Measurements from ENCODE around the gene EFCAB10.

EFCAB10 gene, protein sequence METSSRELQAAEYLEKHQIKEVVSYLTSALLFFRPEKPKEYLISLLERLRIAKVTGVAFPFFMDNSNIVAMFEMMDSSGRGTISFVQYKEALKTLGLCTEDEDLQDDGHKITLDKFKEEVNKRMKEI

DNA sequence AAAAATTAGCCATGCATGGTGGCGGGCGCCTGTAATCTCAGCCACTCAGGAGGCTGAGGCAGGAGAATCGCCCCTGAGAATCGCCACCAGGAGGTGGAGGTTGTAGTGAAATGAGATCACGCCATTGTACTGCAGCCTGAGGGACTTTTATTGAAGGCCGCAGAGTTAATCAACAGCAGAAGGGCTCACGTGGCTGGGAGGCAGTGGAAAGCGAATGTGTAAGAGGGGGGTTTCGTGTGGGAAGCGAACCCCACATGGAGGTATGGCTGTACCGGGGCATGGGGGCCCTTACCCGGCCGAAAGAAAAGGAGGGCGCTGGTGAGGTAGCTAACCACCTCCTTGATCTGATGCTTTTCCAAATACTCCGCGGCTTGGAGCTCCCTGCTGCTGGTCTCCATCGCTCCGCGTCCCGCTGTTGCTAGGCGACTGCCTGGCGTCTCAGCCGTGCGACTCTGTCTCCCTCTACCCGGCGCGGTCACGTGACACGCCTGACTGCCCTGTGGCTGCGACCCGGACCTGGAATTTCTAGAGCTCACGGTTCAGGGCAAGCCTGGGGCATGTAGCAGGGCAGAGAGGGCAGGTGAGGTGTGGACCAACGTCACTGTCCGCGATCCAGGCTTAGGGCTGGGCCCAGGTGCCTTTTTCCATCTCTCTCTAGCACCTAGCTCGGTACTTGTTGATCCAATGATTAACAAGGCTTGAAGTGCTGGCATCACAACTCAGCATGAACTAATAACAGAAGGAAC, at the start of gene EFCAB10:
Gene EFCAB10, minus strand, starts transcription at position 428 of the 746 bp plus-strand sequence. Its CDS starts 30 bp downstream, at position 398.
- DNase-seq (peak; percentile 67), ATAC-seq (peak; percentile 80)

DNA sequence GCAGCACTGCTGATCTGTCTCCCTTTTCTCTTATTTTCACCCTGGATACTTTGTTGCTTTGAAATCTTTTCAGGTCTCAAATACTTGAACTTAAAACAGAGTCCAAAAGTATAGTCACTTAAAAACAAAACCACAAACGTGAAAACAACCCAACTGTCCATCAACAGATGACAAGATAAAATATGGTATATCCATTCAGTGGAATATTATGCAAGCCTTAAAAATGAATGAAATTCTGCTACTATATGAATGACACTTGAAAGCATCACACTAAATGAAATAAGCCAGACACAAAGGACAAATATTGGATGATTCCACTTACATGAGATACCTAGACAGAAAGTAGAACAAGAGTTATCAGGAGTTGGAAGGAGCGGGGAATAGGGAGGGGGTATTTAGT, 44.7 kb upstream of the EFCAB10 start:
- no peak for DNase-seq
- ATAC-seq: no peak

DNA sequence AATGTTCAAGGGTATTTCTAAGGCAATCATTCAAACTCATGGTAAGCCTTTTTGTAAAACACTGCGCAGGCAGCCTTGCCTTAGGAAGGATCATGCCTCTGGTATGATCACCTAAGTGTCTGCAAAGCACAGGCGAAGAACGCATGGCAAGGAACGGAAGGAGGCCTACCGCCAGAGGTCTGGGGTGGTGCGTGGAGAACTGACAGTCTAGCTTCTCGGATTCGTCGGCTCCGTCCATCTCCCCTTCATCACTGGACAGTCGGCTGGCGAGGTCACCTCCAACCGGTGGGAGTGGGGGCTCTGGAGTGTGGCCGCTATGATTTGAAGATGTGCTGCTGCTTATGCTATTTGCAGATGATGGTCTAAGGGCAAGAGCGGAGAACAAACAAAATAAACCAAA, 42.6 kb upstream of the EFCAB10 start:
- ATAC-seq (no peak), DNase-seq (no peak)

DNA sequence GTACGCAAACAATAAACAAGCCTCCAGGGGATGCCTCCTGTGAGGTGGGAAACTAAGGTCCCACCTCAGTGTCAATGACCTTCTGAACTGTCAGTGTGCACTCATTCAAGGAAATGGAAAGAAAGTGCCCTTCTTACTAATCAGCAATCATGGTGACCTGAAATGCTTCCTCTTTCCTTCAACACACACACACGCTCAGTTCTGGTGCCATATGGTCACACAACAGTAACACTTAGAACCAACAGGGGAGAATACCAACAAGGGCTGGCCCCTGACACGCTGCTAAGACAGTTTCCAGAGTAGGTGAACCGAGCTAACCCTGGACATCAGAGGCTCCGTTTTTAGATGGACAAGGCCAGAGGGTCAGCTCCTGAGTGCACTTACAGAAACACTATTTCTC, 42.1 kb upstream of the EFCAB10 start:
- no peak for DNase-seq

DNA sequence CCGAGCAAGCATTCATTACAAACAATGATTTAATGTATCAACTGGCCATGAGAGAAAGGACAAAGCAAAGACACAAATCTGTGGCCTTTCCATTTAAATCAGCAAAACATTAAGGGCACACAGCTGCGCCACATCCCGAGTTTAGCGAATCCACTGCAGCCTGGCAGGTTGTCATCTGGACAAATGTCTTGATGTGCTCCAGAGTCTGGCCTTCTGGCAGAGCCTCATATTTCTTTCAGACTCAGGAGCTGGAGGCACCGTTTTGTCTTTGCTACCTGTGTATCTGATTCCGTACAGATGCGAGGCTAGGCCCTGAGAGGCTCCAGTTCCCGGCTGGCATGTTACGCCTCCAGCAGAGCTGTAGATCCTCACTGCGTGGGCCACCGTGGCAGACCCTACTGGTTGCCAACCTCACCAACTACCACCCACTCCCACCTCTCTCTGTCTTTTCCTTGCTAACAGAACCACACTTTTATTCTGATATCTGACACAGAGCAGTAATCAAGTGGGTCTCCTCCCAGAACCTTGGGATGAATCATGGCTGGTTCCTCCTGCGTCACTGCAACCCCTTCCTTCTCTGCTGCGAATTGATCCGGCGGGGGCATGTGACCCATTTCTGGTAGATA, 40.9 kb upstream of the EFCAB10 start:
- ATAC-seq (no peak), DNase-seq (no peak)

More for the DNA sequence above, 42.1 kb upstream of the EFCAB10 start:
- ATAC-seq: no peak

DNA sequence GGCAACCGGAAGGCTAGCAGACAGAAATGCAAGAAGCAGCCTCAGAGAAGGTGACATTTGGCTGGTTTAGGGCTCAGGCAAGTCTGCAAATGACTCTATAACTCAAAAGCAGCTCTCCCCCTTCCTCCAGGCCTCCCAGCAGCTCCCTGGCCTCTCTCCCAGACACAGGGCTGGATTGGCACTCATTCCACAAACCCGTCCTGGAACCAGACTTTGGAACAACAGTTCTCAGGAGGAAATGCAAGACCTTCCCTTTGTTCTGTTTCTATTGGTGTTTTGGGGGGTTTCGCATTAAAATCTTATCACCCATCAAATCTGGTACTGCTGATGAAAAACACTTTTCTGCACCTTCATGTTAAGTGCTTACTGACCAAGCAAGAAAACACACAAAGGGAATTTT, 40.3 kb upstream of the EFCAB10 start:
- DNase-seq: no peak
- ATAC-seq: no peak

DNA sequence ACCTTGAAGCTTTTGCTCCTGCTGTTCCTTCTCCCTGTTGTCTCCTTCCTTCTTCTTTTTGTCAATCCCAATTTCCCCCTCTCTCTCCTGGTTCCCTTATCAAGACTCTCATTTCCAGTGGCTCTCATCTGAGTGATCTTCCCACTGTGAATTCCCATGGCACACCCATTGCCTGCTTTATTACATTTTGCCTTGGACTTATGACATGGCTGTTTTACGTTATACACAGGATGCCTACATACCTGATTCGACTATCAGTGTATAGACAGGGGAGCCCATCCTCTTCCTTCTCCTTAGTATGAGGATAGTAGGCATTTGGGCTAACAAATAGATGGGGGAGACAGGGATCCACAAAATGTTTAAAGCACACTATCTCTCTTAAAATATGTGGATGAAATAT, 39.9 kb upstream of the EFCAB10 start:
- ATAC-seq (no peak), DNase-seq (no peak)

DNA sequence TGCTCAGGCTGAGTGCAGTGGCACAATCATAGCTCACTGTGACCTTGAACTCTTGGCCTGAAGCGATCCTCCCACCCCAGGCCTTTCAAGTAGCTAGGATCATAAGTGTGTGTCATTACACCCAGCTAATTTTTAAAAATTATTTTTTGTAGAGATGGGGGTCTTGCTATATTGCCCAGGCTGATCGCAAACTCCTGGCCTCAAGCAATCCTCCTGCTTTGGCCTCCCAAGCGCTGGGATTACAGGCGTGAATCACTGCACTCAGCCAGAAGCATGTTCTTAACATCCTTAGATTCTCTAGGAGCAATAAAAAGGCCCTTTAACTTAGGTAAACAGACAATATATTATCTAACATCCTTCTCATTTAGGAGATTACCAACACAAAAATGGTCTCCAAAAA, 38.3 kb upstream of the EFCAB10 start:
- ATAC-seq: no peak

DNA sequence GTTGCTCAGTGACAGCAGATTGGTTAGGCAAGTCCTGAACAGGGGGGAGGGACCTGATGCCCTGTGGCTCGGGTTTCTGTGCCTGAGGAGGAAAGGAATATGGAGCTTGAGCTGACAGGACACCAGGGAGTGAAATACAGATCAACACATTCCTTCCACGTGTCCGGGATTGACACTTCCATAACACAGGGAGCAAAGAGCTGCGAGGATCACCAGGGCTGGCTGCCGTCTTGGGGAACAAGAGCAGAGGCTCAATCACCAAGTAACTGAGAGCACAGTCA, 36.7 kb upstream of the EFCAB10 start:
- DNase-seq (no peak), ATAC-seq (no peak)

More for the DNA sequence above, 38.3 kb upstream of the EFCAB10 start:
- DNase-seq: no peak

DNA sequence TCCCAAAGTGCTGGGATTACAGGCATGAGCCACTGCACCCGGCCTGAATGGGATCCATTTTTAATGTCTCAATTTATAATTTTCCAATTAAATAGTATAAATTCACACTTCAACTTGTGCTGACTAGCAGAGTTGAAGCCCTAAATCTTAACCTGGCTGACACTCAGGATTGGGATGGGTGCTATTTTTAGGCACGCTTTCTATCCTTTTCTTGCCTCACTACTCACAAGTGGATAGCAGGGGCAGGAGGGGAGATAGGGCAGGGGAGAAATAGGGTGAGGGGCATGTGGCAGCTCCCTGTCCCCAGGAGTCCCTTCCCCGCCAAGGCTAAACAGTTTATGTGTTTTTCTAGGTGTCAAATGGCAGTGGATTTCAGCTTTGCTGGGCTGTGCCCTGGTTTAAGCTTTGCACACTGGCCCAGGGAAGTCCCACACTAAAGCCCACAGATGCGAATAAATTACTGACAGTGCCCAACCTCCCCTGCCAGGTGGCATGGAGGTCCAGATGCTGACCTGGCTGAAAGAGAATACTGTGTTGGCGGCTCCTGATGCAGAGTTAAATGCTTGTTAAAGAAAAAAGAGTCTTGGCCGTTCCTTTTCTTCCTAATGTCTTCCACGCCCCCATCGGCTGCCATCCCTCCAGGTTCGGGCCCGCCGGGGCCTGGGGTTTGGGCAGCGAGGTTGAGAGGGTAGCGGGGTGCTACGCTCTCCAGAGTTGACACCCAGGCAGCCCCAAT, 36.2 kb upstream of the EFCAB10 start:
- no peak for DNase-seq
- ATAC-seq: no peak

DNA sequence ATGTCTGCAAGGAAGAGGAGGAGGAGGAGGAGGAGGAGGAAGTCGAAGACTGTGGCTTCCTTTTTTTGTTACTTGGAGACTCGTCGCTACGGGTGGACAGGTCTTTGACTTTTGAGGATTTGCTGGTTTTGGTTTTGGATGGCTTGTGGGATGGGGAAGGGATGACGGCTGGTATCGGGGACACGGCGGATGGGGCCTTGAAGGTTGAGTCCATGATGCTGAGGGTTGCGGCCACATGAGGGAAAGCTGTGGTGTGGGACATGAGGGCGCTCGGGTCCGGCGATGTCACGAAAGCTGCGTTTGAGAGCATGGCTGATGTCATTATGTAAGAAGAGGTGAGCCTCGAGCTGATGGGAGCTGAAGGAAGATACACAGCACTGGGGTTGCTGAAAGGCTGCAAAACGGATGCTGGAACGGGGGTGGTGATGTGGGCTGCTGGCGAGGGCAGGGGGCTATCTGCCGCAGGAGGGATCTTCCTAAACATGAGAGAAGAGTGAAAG, 33.1 kb upstream of the EFCAB10 start:
- DNase-seq: no peak
- ATAC-seq: no peak

DNA sequence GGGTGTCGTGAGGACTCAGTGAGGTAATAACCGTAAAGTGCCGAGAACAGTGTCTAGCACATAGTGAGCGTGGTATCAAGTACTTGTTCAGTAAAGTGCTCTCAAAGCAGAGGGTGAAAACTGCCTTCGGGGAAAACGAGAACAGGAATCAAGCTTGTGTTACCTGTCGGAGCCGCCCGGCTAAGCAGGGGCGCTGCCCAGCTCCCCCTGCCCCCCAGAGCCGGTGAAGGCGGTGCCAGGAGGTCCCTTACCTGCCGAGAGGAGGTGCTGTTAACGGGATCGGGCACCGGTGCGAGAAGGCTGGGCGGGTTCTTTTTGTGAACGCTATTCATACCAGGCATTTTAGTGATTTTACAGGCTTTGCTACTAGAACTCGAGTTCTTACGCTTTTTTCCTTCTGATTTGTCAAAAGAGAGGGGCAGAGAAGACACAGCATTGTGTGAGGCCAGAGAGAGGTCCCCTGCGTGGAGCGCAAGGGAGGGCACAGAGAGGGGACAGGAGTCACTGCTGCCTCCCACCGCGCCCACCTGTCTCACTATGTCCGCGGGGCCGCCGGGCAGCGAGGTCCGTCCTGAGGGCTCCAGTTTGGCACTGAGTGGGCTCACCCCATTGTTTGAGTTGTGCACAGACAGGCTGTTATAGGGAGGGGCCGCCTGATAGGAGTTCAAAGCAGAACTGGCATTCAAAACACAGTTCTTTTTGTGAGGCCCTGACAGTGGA, 32.5 kb upstream of the EFCAB10 start:
- DNase-seq (no peak), ATAC-seq (no peak)

DNA sequence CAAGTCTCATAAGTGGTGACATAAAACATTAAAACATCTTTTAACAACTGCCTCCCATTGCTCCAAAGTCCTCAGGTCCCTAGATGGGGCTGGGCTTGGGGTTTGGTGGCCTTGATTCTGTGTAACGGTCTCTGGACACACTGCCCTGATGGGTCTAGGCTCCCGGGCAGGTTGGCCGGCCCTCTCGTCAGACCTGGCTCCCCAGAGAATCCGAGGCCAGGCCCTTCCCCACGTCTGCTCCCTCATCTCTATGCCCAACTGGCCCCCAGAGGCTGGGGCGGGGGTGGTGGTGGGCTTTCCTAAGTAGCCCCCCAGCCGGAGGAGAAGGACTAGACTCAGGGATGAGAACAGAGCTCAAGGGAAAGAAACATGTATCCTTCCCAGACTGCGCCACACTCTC, 31.5 kb upstream of the EFCAB10 start:
- no peak for DNase-seq
- ATAC-seq: no peak

DNA sequence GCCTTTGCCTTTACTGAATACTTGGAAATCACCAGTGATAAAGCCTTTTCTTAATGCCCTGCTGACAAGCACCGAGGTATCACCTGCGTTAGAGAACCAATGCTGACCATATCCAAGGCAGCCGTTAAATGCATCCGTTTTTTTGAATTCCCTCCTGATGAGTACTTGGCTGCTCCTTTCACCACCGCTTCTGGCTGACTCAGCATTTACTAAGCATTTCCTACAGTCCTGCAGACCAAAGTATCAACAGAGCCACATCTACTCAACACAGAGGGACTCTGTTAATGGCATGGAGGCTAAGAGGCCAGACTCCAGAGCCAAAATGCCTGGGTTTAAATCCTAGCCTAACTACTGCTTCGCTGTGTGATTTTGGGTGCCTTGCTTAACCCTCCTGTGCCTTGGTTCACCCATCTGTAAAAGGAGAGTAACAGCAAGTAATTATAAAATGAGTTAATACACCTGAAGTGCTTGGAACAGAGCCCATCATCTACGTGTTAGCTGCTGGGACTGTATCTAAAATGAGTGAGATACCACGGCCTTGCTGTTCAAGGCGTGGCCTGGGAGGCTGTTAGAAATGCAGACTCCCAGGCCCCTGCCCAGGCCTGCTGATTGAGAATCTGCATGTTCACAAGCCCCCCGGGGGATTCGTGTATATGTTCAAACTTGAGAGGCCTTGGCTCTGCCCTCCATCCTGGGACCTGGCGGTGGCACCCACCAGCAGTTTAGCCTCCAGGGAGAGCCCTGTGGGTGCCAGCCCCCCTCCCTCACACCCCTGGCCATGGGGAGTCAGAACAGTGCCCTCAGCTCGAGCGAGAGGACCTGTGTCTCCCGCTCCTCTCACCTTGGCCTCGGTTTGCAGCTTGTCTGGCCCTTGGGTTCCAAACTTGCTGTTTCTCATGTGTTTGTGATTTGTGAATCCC, 30.8 kb upstream of the EFCAB10 start:
- ATAC-seq: no peak
- DNase-seq: no peak

DNA sequence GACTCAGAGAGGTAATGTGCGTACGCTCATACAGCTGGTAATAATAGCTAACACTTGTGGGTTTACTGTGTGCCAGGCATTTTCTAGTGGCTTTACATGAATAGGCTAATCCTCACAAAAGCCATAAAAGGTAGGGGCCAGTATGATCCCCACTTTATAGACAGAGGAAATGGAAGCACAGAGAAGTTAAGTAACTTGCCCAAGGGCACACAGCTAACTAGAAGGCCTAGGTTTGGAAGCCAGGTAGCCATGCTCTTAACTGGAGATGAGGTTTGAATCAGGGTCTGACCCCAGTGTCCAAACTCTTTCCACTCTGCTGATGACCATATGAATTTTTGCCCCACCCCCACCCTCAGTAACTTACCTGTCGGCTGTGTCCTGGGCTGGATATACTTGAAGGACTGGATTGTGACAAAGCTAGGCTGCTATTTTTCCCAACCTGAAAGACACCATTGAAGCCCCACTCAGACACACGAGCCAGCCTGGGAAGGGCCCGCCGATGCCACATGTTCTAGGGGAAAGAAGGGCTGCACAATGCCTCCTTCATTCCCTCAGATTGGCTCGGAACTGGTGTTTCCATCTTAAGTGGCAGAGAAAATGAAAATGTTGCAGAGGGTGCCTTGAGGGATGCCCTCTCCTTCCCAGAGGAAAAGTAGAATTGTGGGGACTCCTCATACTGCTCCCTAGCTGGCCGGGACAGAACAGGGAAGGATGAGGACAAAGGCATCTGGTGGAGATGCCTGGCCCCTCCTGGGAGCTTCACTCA, 29.1 kb upstream of the EFCAB10 start:
- ATAC-seq (no peak), DNase-seq (no peak)

DNA sequence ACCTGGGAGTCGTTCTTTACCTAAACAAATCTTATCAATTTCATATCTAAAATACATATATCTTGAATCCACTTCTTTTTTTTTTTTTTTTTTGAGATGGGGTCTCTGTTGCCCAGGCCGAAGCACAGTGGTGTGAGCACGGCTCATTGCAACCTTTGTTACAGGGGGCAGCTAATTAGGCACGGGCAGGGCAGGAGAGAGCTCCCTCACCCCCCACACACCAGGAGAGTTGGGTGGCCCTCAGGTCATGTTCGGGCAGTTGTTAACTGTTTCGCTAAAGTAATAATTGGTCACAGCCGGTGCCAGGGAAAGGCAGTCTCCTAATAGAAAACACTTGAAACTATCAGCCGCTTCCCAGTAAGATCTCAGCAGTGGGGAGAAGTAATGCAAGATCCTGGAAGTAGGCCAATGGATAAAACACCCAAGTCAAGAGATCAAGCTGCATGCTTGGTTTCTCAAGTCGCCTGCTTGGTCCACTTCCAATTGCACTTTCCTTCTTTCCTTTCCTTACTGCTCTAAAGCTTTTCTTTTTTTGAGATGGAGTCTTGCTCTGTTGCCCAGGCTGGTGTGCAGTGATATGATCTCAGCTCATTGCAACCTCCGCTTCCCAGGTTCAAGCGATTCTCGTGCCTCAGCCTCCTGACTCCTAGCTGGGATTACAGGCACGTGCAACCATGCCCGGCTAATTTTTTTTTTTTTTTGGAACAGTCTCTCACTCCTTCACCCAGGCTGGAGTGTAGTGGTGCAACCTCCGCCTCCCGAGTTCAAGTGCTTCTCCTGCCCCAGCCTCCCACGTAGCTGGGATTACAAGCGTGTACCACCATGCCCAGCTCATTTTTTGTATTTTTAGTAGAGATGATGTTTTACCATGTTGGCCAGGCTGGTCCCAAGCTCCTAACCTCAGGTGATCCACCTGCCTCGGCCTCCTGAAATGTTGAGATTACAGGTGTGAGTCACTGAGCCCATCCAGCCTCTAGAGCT, 21.3 kb upstream of the EFCAB10 start:
- no peak for DNase-seq
- no peak for ATAC-seq

DNA sequence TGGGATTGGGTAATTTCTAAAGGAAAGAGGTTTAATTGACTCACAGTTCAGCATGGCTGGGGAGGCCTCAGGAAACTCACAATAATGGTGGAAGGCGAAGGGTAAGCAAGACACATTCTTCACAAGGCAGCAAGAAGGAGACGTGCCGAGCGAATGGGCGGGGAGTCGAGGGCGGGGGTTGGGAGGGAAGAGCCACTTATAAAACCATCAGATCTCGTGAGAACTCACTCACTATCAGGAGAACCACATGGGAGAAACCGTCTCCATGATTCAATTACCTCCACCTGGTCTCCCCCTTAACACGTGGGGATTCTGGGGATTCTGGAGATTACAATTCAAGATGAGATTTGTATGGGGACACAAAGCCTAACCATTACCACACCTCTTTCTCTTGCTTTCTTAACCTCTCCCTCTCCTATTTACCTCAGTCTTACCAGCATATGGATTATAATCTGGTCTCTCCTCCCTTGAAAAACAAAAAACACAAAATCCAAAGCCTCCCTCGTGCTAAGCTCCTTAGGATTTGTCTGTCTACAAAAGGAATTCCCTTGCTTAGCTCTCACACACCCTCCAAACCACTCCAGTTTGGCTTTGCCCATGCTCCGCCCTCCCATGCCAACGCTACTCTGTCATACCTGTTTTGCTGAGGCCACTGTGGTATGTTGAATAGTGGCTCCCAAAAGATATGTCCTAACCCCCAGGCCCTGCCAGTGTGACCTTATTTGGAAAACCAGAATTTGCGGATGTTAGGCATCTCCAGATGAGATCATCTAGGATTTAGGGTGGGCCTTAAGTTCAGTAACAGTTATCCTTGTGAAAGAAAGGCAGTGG, 19.6 kb upstream of the EFCAB10 start:
- no peak for DNase-seq
- no peak for ATAC-seq

DNA sequence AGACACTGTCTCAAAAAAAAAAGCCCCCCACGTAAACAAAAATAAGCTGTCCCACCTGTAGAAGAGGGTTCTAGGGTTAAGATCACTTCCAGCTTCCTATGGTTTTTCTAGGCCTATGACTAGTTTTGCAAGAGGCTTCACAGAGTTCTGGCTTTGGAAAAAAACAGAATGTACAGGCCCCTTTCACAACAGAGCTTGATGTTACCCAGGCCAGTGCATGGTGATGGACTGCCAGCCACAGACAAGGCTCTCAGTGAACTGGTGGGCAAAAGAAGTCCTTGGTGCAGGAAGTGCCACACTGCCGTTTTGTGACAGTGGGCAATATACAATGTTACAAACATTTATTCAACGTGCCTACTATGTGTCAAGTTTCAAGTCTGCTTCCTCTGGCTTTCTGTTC, 18.3 kb upstream of the EFCAB10 start:
- no peak for DNase-seq
- no peak for ATAC-seq

All from stimulated activated naive CD8-positive, alpha-beta T cell treated with anti-CD3 and anti-CD28 coated beads, Interleukin-15, Interleukin-2, amounts not matched to agents 100 U/mL and 50 U/mL, for 24 hours (primary cell).